ENCODE results near the gene NODAL. TPM values are rescaled to one million over a fixed set of nuclear protein-coding genes. Genes with fewer than 3 reads are reported as not detected.

The NODAL gene
- total and polyA plus RNA-seq, 8 donors: 0.80 to 1.3 (median 0.93) TPM; not detected in 2

DNA sequence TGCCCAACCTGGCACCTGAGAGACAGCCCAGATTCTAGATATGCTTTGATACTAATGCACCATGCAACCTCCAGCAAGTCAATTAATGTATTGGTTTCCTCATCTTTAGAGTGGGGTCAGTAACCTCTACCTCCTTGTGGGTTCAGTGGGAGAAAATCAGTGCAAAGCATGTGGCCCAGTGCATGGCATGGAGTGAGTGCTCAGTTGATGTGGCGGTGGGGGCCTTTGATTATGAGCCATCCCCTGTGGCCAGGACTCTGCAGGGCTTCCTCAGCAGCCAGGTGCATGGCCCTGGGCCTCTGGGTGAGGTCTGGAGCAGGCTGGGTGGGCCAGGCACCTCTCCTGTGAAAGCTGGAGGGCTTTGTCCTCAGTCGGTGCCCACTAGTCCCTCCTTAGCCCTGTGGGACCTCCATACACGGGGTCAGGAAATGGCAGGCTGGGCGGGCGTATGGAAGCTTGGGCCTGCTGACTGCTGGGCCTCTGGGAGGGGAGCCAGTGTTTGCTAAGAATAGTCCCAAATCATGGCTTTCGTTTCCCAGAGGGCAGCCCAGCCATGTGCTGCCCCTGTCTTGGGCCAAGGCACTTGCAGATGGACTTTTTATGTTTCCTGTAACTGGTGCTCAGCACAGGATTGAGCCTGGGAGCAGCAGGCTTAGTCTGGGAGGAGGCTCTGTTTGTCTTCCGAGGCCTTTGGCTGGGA, 40.5 kb upstream of the NODAL start:
- TF ChIP-seq, protein P1, sequence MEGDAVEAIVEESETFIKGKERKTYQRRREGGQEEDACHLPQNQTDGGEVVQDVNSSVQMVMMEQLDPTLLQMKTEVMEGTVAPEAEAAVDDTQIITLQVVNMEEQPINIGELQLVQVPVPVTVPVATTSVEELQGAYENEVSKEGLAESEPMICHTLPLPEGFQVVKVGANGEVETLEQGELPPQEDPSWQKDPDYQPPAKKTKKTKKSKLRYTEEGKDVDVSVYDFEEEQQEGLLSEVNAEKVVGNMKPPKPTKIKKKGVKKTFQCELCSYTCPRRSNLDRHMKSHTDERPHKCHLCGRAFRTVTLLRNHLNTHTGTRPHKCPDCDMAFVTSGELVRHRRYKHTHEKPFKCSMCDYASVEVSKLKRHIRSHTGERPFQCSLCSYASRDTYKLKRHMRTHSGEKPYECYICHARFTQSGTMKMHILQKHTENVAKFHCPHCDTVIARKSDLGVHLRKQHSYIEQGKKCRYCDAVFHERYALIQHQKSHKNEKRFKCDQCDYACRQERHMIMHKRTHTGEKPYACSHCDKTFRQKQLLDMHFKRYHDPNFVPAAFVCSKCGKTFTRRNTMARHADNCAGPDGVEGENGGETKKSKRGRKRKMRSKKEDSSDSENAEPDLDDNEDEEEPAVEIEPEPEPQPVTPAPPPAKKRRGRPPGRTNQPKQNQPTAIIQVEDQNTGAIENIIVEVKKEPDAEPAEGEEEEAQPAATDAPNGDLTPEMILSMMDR (IDR thresholded peaks at IDR 0.05): no peak
- H3K27ac ChIP-seq: peak overlapping the region in 1 of 2 donors; percentile 0
- DNase-seq (peak in 2 of 4 donors; percentile 47 to 72), ATAC-seq (peak; percentile 13)
- H3K4me1 ChIP-seq: peaks cover 0 to 55% of the 10 kb centered on the region in 2 donors
- H3K4me3 ChIP-seq: no peak overlapping the region
- H3K27me3 ChIP-seq: peaks cover 3 to 35% of the 10 kb centered on the region in 2 donors
- intact Hi-C loops (cut with DNase I): no loop called here
- no peaks in the 10 kb centered on the region for H3K36me3 ChIP-seq
- no peaks in the 10 kb centered on the region for H3K9me3 ChIP-seq

GRCh38 chr10:70481105-70481504, 39.6 kb upstream of the NODAL start:
- H3K9me3 ChIP-seq: no peaks in the 10 kb centered on the region
- peak overlapping the region in 1 of 2 donors; percentile 52 for H3K4me3 ChIP-seq
- DNase-seq (no peak), ATAC-seq (no peak)
- H3K36me3 ChIP-seq: no peaks in the 10 kb centered on the region
- H3K27ac ChIP-seq: peak overlapping the region in 1 of 2 donors; percentile 0
- H3K27me3 ChIP-seq: peaks cover 3 to 36% of the 10 kb centered on the region in 2 donors
- peaks cover 0 to 55% of the 10 kb centered on the region in 2 donors for H3K4me1 ChIP-seq
- TF ChIP-seq, protein P1 (IDR thresholded peaks at IDR 0.05): no peak
- intact Hi-C loops (cut with DNase I): no loop called here

DNA sequence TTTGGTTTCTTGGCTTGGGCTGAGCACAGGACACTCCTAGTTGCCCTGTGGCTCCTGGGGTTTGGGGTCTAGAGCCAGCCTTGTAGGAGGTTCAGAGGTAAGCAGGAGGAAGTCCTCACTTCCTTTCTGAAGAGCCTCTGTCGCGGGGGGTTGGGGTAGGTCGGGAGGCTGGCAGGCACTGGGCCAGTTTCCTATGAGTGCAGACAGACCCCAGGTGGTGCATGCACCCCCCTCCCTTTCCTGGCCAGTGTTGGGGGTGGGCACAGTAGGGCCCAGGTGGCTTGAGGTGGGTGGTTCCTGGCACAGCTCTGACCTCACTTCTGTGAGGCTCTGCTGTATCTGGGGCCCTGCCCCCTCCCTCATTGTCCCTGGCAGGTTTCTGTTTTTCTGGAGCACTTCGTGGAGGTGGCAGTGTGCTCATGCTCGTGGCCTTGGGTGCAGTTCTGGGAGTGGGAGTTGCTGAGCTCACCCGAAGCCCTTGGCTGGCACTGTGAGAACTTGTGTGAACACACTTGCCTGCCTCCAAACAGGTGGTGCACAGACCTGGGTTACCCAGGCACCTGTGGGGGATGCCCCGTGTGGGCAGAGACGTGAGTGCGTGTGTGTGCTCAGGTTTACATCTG, 38.9 kb upstream of the NODAL start:
- no peaks in the 10 kb centered on the region for H3K36me3 ChIP-seq
- intact Hi-C loops (cut with DNase I): no loop called here
- TF ChIP-seq, protein P1 (IDR thresholded peaks at IDR 0.05): no peak
- ATAC-seq (no peak), DNase-seq (no peak)
- peak overlapping the region in 1 of 2 donors; percentile 52 for H3K4me3 ChIP-seq
- H3K4me1 ChIP-seq: peaks cover 0 to 55% of the 10 kb centered on the region in 2 donors
- peaks cover 3 to 36% of the 10 kb centered on the region in 2 donors for H3K27me3 ChIP-seq
- H3K27ac ChIP-seq: peak overlapping the region in 1 of 2 donors; percentile 73
- no peaks in the 10 kb centered on the region for H3K9me3 ChIP-seq

DNA sequence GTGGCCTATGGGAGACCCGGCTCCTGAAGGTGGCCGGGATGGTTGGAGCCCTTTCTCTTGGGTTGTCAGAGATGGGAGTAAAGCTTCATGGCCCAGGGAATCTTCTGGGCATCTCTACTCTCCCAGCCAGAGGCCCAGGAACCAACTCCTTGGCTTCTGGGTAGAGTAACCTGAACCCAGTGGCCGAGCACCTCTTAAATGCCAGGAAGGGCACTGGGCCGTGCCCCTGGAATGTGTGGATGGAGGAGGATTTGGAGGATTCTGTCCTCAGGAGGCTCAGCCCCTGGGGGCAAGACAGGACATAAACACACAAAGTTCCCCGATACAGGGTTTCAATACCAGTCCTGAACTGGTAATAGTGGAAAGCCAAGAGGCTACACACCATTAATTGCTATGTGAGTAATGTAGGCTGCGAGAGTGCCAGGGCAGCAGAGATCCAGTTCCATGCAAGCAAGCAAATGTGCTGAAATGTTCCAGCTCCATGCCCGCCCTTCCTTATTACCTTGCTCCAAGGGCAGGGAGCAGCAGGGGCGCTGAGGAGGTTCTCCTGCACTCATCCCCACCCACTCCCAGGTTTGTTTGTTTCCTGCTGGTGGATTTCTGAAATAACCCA, 38.3 kb upstream of the NODAL start:
- Histone ChIP-seq H3K9me3 (no peaks in the 10 kb centered on the region), H3K4me1 (peaks cover 0 to 55% of the 10 kb centered on the region in 2 donors), H3K4me3 (peak overlapping the region in 1 of 2 donors; percentile 52), H3K27me3 (peaks cover 3 to 36% of the 10 kb centered on the region in 2 donors), H3K36me3 (no peaks in the 10 kb centered on the region), H3K27ac (peak overlapping the region; percentile 48 to 73)
- DNase-seq (no peak), ATAC-seq (no peak)
- intact Hi-C loops (cut with DNase I): no loop called here
- TF ChIP-seq, protein P1 (IDR thresholded peaks at IDR 0.05): no peak

- H3K36me3 ChIP-seq: no peaks in the 10 kb centered on the region
- TF ChIP-seq, protein P1 (IDR thresholded peaks at IDR 0.05): no peak
- H3K4me1 ChIP-seq: peaks cover 0 to 54% of the 10 kb centered on the region in 2 donors
- intact Hi-C loops (cut with DNase I): no loop called here
- H3K9me3 ChIP-seq: no peaks in the 10 kb centered on the region
- H3K27ac ChIP-seq: peak overlapping the region; percentile 48 to 73
- no peak for ATAC-seq
- DNase-seq: no peak
- H3K27me3 ChIP-seq: peaks cover 3 to 36% of the 10 kb centered on the region in 2 donors
- H3K4me3 ChIP-seq: peak overlapping the region; percentile 35 to 52
Observed at GRCh38 chr10:70479165-70479581, 37.7 kb upstream of the NODAL start.
